Measurements from ENCODE around the gene SAMD11.

The SAMD11 gene

DNA sequence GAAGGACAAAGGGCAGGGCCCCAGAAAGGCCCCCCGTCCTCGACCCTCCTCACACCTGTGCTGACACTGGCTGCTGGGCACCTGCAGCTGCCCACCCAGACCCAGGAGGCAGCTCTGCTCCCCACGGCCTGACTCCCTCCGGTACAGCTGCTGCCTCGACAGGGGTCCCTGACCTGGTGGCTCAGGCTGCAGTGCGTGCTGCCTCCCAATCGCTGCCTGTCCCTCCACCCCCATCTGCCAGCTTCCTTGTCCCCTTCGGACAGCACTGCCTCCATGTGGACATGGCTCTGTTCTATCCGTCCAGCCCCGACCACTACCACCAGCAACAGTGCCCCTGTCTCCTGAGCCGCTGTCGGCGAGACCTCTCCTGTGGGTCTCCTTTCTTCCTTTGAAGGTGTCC lies 31.2 kb downstream of the SAMD11 start:
- Histone ChIP-seq H3K27me3 (no peaks in the 10 kb centered on the region), H3K4me3 (no peak overlapping the region), H3K9me3 (no peaks in the 10 kb centered on the region), H3K4me1 (peaks cover 0 to 27% (median 20%) of the 10 kb centered on the region in 4 donors), H3K36me3 (peaks cover 49 to 75% (median 71%) of the 10 kb centered on the region in 3 donors), H3K27ac (no peak overlapping the region)
- no peak for DNase-seq
- intact Hi-C loops (cut with DNase I; ENCODE audit: low total_unique reads) = no loop called here
- TF ChIP-seq, protein P1, sequence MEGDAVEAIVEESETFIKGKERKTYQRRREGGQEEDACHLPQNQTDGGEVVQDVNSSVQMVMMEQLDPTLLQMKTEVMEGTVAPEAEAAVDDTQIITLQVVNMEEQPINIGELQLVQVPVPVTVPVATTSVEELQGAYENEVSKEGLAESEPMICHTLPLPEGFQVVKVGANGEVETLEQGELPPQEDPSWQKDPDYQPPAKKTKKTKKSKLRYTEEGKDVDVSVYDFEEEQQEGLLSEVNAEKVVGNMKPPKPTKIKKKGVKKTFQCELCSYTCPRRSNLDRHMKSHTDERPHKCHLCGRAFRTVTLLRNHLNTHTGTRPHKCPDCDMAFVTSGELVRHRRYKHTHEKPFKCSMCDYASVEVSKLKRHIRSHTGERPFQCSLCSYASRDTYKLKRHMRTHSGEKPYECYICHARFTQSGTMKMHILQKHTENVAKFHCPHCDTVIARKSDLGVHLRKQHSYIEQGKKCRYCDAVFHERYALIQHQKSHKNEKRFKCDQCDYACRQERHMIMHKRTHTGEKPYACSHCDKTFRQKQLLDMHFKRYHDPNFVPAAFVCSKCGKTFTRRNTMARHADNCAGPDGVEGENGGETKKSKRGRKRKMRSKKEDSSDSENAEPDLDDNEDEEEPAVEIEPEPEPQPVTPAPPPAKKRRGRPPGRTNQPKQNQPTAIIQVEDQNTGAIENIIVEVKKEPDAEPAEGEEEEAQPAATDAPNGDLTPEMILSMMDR (IDR thresholded peaks at IDR 0.05) = no peak

DNA sequence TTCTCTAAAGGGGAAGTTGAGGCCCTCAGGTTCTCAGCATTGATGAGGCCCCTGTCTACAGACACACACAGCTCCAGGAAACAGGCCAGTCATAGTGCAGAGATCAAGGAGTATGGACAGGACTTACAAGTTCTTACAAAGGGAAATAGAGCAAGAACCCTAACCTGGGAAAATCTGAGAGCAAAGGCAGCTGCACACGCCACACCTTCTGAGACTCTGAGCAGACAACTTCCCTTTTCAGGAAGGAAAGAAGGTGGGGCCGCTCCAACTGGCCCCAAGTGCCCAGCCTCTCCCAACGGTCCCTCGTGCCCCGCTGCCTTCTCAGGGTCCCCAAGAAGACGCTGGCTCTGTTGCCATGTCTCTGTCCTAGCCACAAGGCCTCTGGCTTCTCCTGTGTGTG lies 31.8 kb downstream of the SAMD11 start:
- H3K36me3 ChIP-seq = peaks cover 49 to 69% (median 66%) of the 10 kb centered on the region in 3 donors
- no peak overlapping the region for H3K4me3 ChIP-seq
- intact Hi-C loops (cut with DNase I; ENCODE audit: low total_unique reads) = no loop called here

DNA sequence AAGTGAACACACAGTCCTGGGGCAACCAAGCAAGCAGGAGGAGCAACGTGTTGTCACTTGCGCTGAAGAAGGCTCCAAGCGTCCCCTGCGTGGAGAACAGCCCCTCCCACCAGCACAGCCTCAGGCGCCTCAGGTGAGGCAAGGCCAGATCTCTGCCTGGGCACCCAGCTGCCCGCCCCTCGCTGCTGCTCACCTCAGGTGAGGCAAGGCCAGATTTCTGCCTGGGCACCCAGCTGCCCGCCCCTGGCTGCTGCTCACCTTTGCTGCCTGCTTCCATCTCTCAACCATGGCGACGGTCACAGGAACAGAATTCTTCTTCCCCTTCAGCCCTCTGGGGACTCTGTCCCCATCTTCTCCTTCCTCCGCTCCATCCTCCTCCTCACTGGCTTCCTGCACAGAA lies 32.9 kb downstream of the SAMD11 start:
- Histone ChIP-seq H3K4me1 (peaks cover 0 to 40% (median 31%) of the 10 kb centered on the region in 4 donors), H3K4me3 (no peak overlapping the region), H3K36me3 (peaks cover 46 to 58% (median 54%) of the 10 kb centered on the region in 3 donors), H3K27me3 (no peaks in the 10 kb centered on the region), H3K9me3 (no peaks in the 10 kb centered on the region), H3K27ac (no peak overlapping the region)
- DNase-seq = no peak
- TF ChIP-seq, protein P1 (IDR thresholded peaks at IDR 0.05) = no peak
- intact Hi-C loops (cut with DNase I; ENCODE audit: low total_unique reads) = no loop called here

More for the DNA sequence above, 31.8 kb downstream of the SAMD11 start:
- Histone ChIP-seq H3K9me3 (no peaks in the 10 kb centered on the region), H3K27me3 (no peaks in the 10 kb centered on the region), H3K27ac (no peak overlapping the region), H3K4me1 (peaks cover 0 to 31% (median 25%) of the 10 kb centered on the region in 4 donors)
- no peak for DNase-seq
- TF ChIP-seq, protein P1 (IDR thresholded peaks at IDR 0.05) = no peak

DNA sequence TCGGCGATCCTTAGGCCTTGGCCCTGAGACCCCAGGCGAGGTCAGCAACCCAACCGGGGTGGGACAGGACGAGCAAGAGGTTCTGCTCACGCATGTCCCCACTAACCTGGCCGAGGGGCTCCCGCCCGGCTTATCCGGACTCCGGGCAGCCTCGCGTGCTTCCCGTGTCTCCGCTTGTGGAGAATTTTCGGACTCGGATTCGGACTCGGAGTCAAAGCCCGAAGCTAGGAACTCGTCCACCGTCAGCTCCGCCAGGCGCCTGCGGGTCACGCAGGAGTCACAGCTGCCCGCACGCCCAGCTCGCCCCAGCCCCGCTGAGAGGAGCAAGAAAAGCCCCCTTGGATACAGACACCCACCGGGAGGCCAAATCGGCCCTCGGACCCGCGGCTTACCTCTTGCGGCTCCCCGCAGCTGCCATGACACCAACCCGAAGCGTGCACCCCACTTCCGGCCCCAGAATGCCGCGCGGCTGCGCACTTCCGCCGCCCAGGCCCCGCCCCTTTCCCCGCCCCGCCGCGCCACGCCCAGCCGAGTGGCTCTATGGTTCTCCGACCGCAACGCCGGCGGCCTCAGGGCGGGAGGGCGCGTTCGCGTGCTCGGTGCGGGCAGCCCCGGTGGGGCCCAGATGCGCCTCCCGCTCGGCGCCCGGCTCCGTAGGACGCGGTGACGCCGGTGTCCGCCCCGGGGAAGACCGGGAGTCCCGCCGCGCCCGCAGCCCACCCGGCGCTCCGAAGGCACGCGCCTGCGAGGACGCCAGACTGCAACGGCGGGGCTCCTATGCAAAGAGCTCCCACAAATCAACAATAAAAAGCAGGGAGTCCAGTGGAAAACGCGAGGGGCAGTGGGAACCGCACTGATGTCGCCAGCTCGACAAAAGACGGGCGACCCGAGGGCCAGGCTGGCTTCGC lies 35.4 kb downstream of the SAMD11 start, which contains the start of gene NOC2L:
Gene NOC2L (minus strand): TSS at position 434 of the 908 bp plus-strand sequence. CDS start 16 bp downstream, at position 418.
- Histone ChIP-seq H3K27ac (peak within 1 kb of the TSS; percentile 72 to 75), H3K36me3 (peaks cover 22 to 53% (median 30%) of the 10 kb centered on the region in 3 donors)
- intact Hi-C loops (cut with DNase I; ENCODE audit: low total_unique reads) = no loop called here

DNA sequence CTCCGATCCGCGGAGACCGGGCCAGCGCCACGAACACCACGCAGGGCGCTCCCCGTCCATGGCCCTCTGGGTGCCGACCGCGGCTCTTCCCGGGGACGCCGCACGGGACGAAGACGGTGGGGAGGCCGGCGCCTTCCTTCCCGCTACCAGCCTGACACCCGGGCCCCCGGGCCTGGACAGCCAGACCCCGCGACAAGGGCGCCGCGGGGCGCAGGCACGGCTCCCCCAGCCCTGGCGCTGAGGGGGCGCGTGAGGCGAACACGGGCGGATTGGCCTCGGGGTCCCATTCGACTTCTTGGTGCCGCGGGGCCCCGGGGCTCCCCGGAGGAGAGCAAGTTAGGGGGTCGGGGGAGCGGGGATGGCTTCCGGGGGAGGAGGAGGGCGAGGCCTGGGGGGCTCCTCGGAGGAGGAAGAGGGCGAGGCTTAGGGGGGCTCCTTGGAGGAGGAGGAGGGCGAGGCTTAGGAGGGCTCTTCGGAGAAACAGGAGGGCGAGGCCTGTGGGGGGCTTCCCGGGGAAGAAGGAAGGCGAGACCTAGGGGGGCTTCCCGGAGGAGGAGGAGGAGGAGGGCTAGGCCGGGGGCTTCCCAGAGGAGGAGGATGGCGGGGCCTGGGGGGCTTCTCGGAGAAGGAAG lies 36.1 kb downstream of the SAMD11 start:
- intact Hi-C loops (cut with DNase I; ENCODE audit: low total_unique reads) = loop anchor here (5.0 kb wide), 1 partner anchor 53 kb away; no protein-coding TSS in a partner anchor

More for the DNA sequence above, 35.4 kb downstream of the SAMD11 start, which contains the start of gene NOC2L:
- Histone ChIP-seq H3K27me3 (no peaks in the 10 kb centered on the region), H3K9me3 (no peaks in the 10 kb centered on the region), H3K4me1 (peaks cover 0 to 40% (median 31%) of the 10 kb centered on the region in 4 donors), H3K4me3 (peak within 1 kb of the TSS; percentile 98 to 100)
- TF ChIP-seq, protein P1 (IDR thresholded peaks at IDR 0.05) = no peak
- DNase-seq = peak; percentile 89 to 97

More for the DNA sequence above, 36.1 kb downstream of the SAMD11 start:
- DNase-seq = no peak
- peaks cover 0 to 40% (median 31%) of the 10 kb centered on the region in 4 donors for H3K4me1 ChIP-seq
- no peaks in the 10 kb centered on the region for H3K27me3 ChIP-seq
- TF ChIP-seq, protein P1 (IDR thresholded peaks at IDR 0.05) = no peak
- no peaks in the 10 kb centered on the region for H3K9me3 ChIP-seq
- H3K36me3 ChIP-seq = peaks cover 14 to 47% (median 23%) of the 10 kb centered on the region in 3 donors
- peak overlapping the region; percentile 49 to 75 for H3K27ac ChIP-seq
- peak overlapping the region; percentile 98 to 100 for H3K4me3 ChIP-seq
